Uterus (tissue), 2 donors: ENCODE results near the gene RSRC1.
"Not testable (repeated sequence)": the region's sequence is repeated elsewhere in the genome, so short reads cannot be mapped to it uniquely, and the experiment has no call there.

Experiments
- CTCF ChIP-seq, 4 experiments: fragments of 200-600 bp in 2 of 4; fragments of 450-650 bp in 2 of 4; sonication (generic) in 2 of 4; IDR thresholded peaks; one replicate each; pipeline ENCODE4 v1.5.1; 2016 to 2019; ENCODE audit warnings: antibody characterized with exemption in 4 of 4, mild to moderate bottlenecking in 2 of 4, moderate library complexity in 1 of 4
- POLR2A ChIP-seq, 2 donors: fragments of 450-650 bp; IDR thresholded peaks; one replicate each; pipeline ENCODE4 v1.6.1; 2016; ENCODE audit warnings: antibody characterized with exemption in 2 of 2, mild to moderate bottlenecking in 1 of 2, moderate library complexity in 1 of 2

GRCh38 chr3:158113595-158113994 is 3.7 kb downstream of the RSRC1 start:
- TF ChIP-seq CTCF, POLR2A (IDR thresholded peaks at IDR 0.05): not testable (repeated sequence)
